Neural cell (in vitro differentiated cells): ENCODE measurements around the gene NPR2.

Experiments
- EZH2 ChIP-seq: fragments of 200-600, 300-800 bp; shearing (Covaris generic), sonication (generic); IDR thresholded peaks from 2 replicates; pipeline ENCODE4 v1.6.1; 2014; ENCODE audit warnings: antibody characterized with exemption, low read length, borderline replicate concordance, mild to moderate bottlenecking; ENCODE audit not compliant: insufficient read depth, poor library complexity, severe bottlenecking
- TAF1 ChIP-seq: IDR thresholded peaks from 2 replicates; pipeline ENCODE4 v1.6.1; 2012; ENCODE audit warnings: low read depth
- TF ChIP-seq, protein P1 (sequence below): fragments of 450-650 bp; IDR thresholded peaks from 2 replicates; pipeline ENCODE4 v1.5.1; 2014; ENCODE audit warnings: antibody characterized with exemption, mild to moderate bottlenecking, moderate library complexity; ENCODE audit not compliant: poor library complexity, severe bottlenecking
- TF ChIP-seq, protein P2 (sequence below): IDR thresholded peaks from 2 replicates; pipeline ENCODE4 v1.6.1; 2012; ENCODE audit warnings: borderline replicate concordance

- TF ChIP-seq, protein P1, sequence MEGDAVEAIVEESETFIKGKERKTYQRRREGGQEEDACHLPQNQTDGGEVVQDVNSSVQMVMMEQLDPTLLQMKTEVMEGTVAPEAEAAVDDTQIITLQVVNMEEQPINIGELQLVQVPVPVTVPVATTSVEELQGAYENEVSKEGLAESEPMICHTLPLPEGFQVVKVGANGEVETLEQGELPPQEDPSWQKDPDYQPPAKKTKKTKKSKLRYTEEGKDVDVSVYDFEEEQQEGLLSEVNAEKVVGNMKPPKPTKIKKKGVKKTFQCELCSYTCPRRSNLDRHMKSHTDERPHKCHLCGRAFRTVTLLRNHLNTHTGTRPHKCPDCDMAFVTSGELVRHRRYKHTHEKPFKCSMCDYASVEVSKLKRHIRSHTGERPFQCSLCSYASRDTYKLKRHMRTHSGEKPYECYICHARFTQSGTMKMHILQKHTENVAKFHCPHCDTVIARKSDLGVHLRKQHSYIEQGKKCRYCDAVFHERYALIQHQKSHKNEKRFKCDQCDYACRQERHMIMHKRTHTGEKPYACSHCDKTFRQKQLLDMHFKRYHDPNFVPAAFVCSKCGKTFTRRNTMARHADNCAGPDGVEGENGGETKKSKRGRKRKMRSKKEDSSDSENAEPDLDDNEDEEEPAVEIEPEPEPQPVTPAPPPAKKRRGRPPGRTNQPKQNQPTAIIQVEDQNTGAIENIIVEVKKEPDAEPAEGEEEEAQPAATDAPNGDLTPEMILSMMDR = no peak
- TF ChIP-seq TAF1 (no peak), EZH2 (no peak)
- TF ChIP-seq, protein P2, sequence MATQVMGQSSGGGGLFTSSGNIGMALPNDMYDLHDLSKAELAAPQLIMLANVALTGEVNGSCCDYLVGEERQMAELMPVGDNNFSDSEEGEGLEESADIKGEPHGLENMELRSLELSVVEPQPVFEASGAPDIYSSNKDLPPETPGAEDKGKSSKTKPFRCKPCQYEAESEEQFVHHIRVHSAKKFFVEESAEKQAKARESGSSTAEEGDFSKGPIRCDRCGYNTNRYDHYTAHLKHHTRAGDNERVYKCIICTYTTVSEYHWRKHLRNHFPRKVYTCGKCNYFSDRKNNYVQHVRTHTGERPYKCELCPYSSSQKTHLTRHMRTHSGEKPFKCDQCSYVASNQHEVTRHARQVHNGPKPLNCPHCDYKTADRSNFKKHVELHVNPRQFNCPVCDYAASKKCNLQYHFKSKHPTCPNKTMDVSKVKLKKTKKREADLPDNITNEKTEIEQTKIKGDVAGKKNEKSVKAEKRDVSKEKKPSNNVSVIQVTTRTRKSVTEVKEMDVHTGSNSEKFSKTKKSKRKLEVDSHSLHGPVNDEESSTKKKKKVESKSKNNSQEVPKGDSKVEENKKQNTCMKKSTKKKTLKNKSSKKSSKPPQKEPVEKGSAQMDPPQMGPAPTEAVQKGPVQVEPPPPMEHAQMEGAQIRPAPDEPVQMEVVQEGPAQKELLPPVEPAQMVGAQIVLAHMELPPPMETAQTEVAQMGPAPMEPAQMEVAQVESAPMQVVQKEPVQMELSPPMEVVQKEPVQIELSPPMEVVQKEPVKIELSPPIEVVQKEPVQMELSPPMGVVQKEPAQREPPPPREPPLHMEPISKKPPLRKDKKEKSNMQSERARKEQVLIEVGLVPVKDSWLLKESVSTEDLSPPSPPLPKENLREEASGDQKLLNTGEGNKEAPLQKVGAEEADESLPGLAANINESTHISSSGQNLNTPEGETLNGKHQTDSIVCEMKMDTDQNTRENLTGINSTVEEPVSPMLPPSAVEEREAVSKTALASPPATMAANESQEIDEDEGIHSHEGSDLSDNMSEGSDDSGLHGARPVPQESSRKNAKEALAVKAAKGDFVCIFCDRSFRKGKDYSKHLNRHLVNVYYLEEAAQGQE = no peak
Measured at GRCh38 chr9:35759795-35760194, 31.6 kb upstream of the NPR2 start.
